GM12891 (cell line): ENCODE measurements around the gene GPR162.

Experiments
- DNase-seq: peaks from one replicate; pipeline ENCODE4 v3.0.0; 2011; ENCODE audit warnings: low spot score; ENCODE audit not compliant: insufficient read length
- FAIRE-seq: peaks from 2 replicates; lab custom pipeline; 2011; peaks lifted over from hg19 to GRCh38; lab: Jason Lieb, UNC
- PAX5 ChIP-seq: IDR thresholded peaks from 2 replicates; pipeline ENCODE4 v1.6.1; 2011; ENCODE audit warnings: low read length, moderate library complexity, mild to moderate bottlenecking; ENCODE audit not compliant: insufficient read depth, severe bottlenecking
- POLR2A ChIP-seq: IDR thresholded peaks from 2 replicates; pipeline ENCODE4 v1.6.1; 2011; ENCODE audit warnings: low read depth, low read length, control low read depth
- POLR2AphosphoS5 ChIP-seq: IDR thresholded peaks from 2 replicates; pipeline ENCODE4 v1.6.1; 2011; ENCODE audit warnings: low read depth, low read length, control low read depth
- POU2F2 ChIP-seq: IDR thresholded peaks from 2 replicates; pipeline ENCODE4 v1.6.1; 2011; ENCODE audit warnings: low read depth, mild to moderate bottlenecking, control low read depth, low read length, moderate library complexity
- SPI1 ChIP-seq: IDR thresholded peaks from 2 replicates; pipeline ENCODE4 v1.6.1; 2011; ENCODE audit warnings: low read depth, low read length, control low read depth
- TAF1 ChIP-seq: IDR thresholded peaks from 2 replicates; pipeline ENCODE4 v1.6.1; 2011; ENCODE audit warnings: low read depth, low read length, control low read depth

Gene GPR162

GRCh38 chr12:6827982-6828780 is 6.6 kb downstream of the GPR162 start, which contains the start of gene P3H3:
Gene P3H3, plus strand, starts transcription at chr12:6828407. Its CDS starts 34 bp downstream, at chr12:6828441.
- DNase-seq (no peak), FAIRE-seq (no peak)
- no peak for TF ChIP-seq POLR2AphosphoS5
- no peak for TF ChIP-seq PAX5
- no peak for TF ChIP-seq POLR2A
- no peak for TF ChIP-seq POU2F2

DNA sequence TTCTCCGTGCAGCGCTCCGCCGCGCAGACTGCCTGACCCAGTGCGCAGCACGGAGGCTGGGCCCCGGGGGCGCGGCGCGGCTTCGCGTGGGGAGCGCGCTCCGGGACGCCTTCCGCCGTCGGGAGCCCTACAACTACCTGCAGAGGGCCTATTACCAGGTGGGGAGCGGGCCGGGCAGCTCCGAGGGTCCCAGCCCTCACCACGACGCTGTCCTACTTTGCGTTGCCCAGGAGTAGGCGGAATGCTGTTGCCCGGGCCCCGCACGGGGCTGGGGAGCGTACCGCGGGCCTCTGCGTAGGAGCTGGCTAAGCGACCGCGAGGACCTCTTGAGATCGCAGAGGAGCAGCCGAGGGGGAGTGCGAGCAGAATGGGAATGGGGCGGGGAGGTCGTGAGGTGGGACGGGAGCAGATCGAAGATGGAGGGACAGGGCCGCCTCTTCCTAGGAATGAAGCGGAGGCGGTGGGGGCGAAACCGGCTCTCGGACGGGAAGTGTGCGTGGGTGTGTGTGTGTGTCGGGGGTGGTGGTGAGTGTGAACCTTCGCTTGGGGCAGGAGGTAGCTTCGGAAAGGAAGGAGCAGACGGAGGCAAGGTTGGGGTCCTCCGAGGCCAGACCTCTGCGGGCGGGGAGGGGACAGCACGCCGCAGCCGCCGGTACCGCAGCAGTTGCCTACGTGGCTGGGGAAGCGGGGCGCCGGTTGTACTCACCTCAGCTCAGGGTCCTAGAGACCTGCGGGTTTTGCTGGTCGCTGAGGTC is 7.3 kb downstream of the GPR162 start:
- peak; percentile 78 for FAIRE-seq
- TF ChIP-seq POLR2A (no peak), PAX5 (no peak), SPI1 (peak; percentile 26; the same call in 1 of the 2 replicates), TAF1 (no peak)
- no peak for DNase-seq

- no peak for TF ChIP-seq POLR2A
- TF ChIP-seq SPI1, result no peak
- TF ChIP-seq PAX5, result no peak
- TF ChIP-seq TAF1, result no peak
- no peak for TF ChIP-seq POU2F2
- no peak for DNase-seq
- FAIRE-seq, result no peak
Measured at GRCh38 chr12:6829536-6830220, 8.1 kb downstream of the GPR162 start.

DNA sequence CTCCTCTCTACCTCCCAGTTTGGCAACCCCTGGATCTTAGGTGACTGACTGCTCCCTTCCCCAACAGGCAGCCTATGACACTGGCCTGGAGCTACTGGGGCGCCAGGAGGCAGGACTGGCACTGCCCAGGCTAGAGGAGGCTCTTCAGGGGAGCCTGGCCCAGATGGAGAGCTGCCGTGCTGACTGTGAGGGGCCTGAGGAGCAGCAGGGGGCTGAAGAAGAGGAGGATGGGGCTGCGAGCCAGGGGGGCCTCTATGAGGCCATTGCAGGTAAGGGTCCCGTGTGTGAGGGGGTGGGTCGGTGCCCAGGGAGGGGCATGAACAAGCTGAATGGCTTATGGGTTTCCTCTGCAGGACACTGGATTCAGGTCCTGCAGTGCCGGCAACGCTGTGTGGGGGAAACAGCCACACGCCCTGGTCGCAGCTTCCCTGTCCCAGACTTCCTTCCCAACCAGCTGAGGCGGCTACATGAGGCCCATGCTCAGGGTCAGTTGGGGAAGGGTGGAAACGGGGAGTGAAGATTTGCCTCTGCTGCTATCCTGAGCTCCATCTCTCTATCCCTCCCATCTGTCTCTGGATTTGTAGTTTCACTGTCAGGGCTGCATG is 8.8 kb downstream of the GPR162 start:
- TF ChIP-seq SPI1, result no peak
- TF ChIP-seq TAF1, result no peak
- no peak for TF ChIP-seq POLR2A
- TF ChIP-seq PAX5, result no peak
- TF ChIP-seq POLR2AphosphoS5, result no peak
- no peak for TF ChIP-seq POU2F2
- DNase-seq, result no peak
- FAIRE-seq, result no peak

DNA sequence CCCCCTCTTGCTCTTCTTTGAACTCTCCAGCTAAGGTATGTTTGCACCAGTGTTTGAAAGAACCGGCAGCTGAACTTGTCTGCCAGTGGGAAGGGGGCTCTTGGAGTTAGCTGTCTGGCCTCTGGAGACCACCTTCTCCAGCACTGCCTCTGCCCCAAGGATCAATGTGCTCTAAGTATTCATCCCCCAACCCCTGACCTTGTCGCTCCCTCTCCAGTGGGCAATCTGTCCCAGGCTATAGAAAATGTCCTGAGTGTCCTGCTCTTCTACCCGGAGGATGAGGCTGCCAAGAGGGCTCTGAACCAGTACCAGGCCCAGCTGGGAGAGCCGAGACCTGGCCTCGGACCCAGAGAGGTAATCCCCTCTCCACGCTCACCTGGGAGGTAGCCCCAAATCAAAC is 9.4 kb downstream of the GPR162 start:
- no peak for DNase-seq
- FAIRE-seq, result no peak
- no peak for TF ChIP-seq SPI1
- TF ChIP-seq POU2F2, result no peak
- TF ChIP-seq POLR2AphosphoS5, result no peak

DNA sequence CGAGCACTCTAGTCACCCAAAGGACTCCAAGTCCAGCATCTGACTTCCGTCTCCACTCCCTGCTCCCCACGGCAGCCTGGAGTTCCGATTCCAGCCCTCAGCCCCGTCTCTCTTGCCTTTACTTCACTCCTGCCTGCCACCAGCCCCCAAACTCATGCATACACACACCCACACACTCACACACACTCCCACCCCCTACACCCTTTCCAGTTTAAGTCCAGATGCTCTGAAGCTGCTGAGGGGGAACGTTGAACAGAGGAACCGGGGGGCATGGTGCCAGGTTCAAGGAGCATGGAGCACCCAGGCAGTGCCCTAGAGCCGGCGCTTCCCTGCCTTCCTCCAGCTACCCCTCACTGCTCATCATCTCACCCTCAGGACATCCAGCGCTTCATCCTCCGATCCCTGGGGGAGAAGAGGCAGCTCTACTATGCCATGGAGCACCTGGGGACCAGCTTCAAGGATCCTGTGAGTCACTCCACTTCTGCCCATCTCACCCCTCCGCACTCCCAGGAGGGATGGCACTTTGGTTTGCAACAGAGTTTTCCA is 9.9 kb downstream of the GPR162 start:
- FAIRE-seq (no peak), DNase-seq (no peak)
- TF ChIP-seq POLR2AphosphoS5 (no peak), POLR2A (no peak), POU2F2 (no peak), SPI1 (no peak), PAX5 (no peak), TAF1 (no peak)

DNA sequence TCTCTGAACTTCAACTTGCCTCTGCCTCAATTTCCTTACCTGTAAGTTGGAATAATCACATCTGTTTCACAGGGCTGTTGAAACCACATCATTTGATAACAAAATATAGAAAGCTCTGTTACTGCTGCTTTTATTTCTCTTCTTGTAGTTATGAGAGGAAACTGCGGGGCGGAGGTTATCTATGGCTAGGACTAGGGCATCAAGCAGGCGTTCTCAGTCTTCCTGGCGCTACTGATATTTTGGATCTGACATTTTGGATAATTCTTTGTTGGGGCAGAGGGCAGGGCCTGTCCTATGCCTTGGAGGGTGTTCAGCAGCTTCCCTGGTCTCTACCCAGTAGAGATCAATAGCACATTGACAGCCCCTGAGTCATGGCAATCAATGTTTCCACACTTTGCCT is 10.5 kb downstream of the GPR162 start:
- DNase-seq (no peak), FAIRE-seq (no peak)
- TF ChIP-seq POU2F2 (no peak), POLR2A (no peak), TAF1 (no peak), SPI1 (no peak), PAX5 (no peak), POLR2AphosphoS5 (no peak)

GRCh38 chr12:6833189-6833890 is 11.7 kb downstream of the GPR162 start:
- DNase-seq, result no peak
- FAIRE-seq, result no peak
- TF ChIP-seq TAF1, result no peak
- TF ChIP-seq POU2F2, result no peak
- TF ChIP-seq POLR2AphosphoS5, result no peak
- no peak for TF ChIP-seq POLR2A
- no peak for TF ChIP-seq PAX5
- no peak for TF ChIP-seq SPI1

DNA sequence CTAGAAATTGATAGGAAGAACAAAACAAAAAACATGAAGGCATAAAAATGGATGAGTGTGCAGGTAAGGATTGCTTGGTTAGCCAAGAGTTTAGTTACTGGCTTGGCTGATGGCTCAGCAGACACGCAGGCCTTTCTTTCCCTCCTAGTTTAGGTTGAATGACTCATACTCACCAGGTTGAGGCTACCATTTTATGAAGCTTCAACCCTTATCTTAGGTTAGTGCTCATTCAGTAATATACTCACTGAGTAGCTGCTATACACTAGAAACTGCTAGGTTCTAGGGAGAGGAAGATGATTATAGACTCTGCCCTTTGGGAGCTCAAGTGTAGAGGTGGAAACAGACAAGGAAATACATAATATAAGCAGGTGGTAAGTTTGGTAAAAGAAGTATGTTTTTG is 12.6 kb downstream of the GPR162 start:
- FAIRE-seq, result no peak
- TF ChIP-seq POU2F2, result no peak
- TF ChIP-seq PAX5, result no peak
- no peak for TF ChIP-seq TAF1

More for the DNA sequence above, 12.6 kb downstream of the GPR162 start:
- no peak for DNase-seq
